Esophagus muscularis mucosa (tissue), 4 donors: Measurements from ENCODE around the gene SLF2. TPM values are rescaled to one million over a fixed set of nuclear protein-coding genes. Genes with fewer than 3 reads are reported as not detected.

Experiments used
- DNase-seq: peaks from one replicate; pipeline ENCODE4 v3.0.0-alpha.2; 2017; ENCODE audit errors: extremely low spot score
- H3K27ac ChIP-seq, 4 donors: fragments of 200-600 bp; sonication (generic); replicated peaks in 1 of 4; 1 replicate in 3 of 4; 2 replicates in 1 of 4; pipeline ENCODE4 v1.5.1; 2016 to 2019; ENCODE audit warnings: mild to moderate bottlenecking in 1 of 4
- H3K27me3 ChIP-seq, 4 donors: fragments of 200-600 bp; sonication (generic); one replicate each; pipeline versions ENCODE4 v1.5.1 to v1.6.0; 2016 to 2019
- H3K36me3 ChIP-seq, 4 donors: fragments of 200-600 bp; sonication (generic); one replicate each; pipeline ENCODE4 v1.5.1; 2016 to 2019
- H3K4me1 ChIP-seq, 4 donors: fragments of 200-600 bp; sonication (generic); one replicate each; pipeline ENCODE4 v1.5.1; 2016 to 2019
- H3K4me3 ChIP-seq, 4 donors: fragments of 200-600 bp; sonication (generic); 1 replicate in 2 of 4; 2 replicates in 2 of 4; pipeline ENCODE4 v1.5.1; 2016 to 2019; ENCODE audit warnings: mild to moderate bottlenecking in 4 of 4, moderate library complexity in 1 of 4
- H3K9me3 ChIP-seq, 4 donors: fragments of 200-600 bp; sonication (generic); 1 replicate in 3 of 4; 2 replicates in 1 of 4; pipeline ENCODE4 v1.5.1; 2016 to 2019
- EP300 ChIP-seq: sonication (generic); formaldehyde crosslinking; IDR thresholded peaks from one replicate; pipeline ENCODE4 v1.6.1; 2017; ENCODE audit warnings: antibody characterized with exemption
- POLR2A ChIP-seq: fragments of 450-650 bp; IDR thresholded peaks from one replicate; pipeline ENCODE4 v1.6.1; 2017; ENCODE audit warnings: antibody characterized with exemption, moderate library complexity, mild to moderate bottlenecking, low read depth
- POLR2AphosphoS5 ChIP-seq, 2 donors: sonication (generic); formaldehyde crosslinking; IDR thresholded peaks; one replicate each; pipeline ENCODE4 v1.6.1; 2017; ENCODE audit warnings: antibody characterized with exemption in 2 of 2
- WGBS: methylation state at CpG from one replicate; pipeline ENCODE4 v1.1.5; 2018; 5-methylcytosine and 5-hydroxymethylcytosine counted together
- intact Hi-C: fragments of 100-400 bp; cut with DNase I; formaldehyde crosslinking; loops from one replicate; pipeline ENCODE4 v1.15.1; 2023
- total RNA-seq, 4 donors: library from RNA; depleted of rRNA; stranded (reverse); fragments of >200 nt; gene quantifications; one replicate each; pipeline versions ENCODE4 v1.1.0 to v1.2.1, GENCODE V29; 2016
- TF ChIP-seq, protein P1 (sequence below), 3 experiments: fragments of 200-600 bp in 2 of 3; fragments of 450-650 bp in 1 of 3; sonication (generic) in 2 of 3; IDR thresholded peaks; one replicate each; pipeline ENCODE4 v1.5.1; 2017 to 2019; ENCODE audit warnings: antibody characterized with exemption in 3 of 3, mild to moderate bottlenecking in 2 of 3, moderate library complexity in 1 of 3

Gene SLF2
- total RNA-seq, 4 donors from 2014 or later: 19.1 to 34.1 (median 20.8) TPM

GRCh38 chr10:100917071-100917470 lies 4.3 kb downstream of the SLF2 start:
- TF ChIP-seq POLR2A (no peak), POLR2AphosphoS5 (IDR thresholded peaks at IDR 0.05) (no peak), EP300 (no peak)
- TF ChIP-seq, protein P1, sequence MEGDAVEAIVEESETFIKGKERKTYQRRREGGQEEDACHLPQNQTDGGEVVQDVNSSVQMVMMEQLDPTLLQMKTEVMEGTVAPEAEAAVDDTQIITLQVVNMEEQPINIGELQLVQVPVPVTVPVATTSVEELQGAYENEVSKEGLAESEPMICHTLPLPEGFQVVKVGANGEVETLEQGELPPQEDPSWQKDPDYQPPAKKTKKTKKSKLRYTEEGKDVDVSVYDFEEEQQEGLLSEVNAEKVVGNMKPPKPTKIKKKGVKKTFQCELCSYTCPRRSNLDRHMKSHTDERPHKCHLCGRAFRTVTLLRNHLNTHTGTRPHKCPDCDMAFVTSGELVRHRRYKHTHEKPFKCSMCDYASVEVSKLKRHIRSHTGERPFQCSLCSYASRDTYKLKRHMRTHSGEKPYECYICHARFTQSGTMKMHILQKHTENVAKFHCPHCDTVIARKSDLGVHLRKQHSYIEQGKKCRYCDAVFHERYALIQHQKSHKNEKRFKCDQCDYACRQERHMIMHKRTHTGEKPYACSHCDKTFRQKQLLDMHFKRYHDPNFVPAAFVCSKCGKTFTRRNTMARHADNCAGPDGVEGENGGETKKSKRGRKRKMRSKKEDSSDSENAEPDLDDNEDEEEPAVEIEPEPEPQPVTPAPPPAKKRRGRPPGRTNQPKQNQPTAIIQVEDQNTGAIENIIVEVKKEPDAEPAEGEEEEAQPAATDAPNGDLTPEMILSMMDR (IDR thresholded peaks at IDR 0.05): no peak
- no peaks in the 10 kb centered on the region for H3K27me3 ChIP-seq
- H3K4me3 ChIP-seq: no peak overlapping the region
- H3K4me1 ChIP-seq: peaks cover 25 to 32% (median 28%) of the 10 kb centered on the region in 4 donors
- no peak overlapping the region for H3K27ac ChIP-seq
- no peaks in the 10 kb centered on the region for H3K9me3 ChIP-seq
- peaks cover 15 to 62% (median 49%) of the 10 kb centered on the region in 4 donors for H3K36me3 ChIP-seq
- 82% methylated on average over 3 of the region's 3 CpGs for WGBS
- no peak for DNase-seq
- intact Hi-C loops: no loop called here

DNA sequence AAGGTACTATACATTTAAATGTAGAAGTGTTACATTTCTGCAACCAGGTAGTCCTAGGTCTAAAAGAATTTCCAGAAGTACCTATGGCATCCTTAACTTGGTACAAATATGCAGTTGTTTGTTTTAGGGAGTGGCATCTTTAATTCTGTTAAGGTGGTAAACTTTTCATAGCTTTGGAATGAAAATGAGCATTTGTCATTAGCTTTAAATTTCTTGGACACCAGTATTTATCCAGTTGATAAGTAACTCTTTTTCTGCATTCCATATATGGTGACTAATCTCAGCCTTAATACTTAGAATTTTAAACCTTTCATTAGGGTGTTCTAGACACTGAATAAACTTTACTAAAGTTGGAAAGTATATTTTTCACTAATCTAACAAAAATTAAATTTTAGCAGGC lies 10.8 kb downstream of the SLF2 start:
- no peak overlapping the region for H3K27ac ChIP-seq
- intact Hi-C loops: no loop called here
- TF ChIP-seq, protein P1 (IDR thresholded peaks at IDR 0.05): no peak
- TF ChIP-seq POLR2AphosphoS5 (IDR thresholded peaks at IDR 0.05): no peak
- no peak for TF ChIP-seq EP300
- no peak for TF ChIP-seq POLR2A
- H3K4me3 ChIP-seq: no peak overlapping the region
- no peaks in the 10 kb centered on the region for H3K9me3 ChIP-seq
- no peak for DNase-seq
- H3K36me3 ChIP-seq: peaks cover 27 to 100% (median 78%) of the 10 kb centered on the region in 4 donors
- peaks cover 0 to 4% (median 0%) of the 10 kb centered on the region in 4 donors for H3K4me1 ChIP-seq
- H3K27me3 ChIP-seq: no peaks in the 10 kb centered on the region

GRCh38 chr10:100927266-100927665 lies 14.5 kb downstream of the SLF2 start:
- no peak for DNase-seq
- no peaks in the 10 kb centered on the region for H3K27me3 ChIP-seq
- no peaks in the 10 kb centered on the region for H3K9me3 ChIP-seq
- WGBS: 82% methylated on average over 5 of the region's 5 CpGs
- TF ChIP-seq EP300 (no peak), POLR2AphosphoS5 (IDR thresholded peaks at IDR 0.05) (no peak), POLR2A (no peak)
- TF ChIP-seq, protein P1 (IDR thresholded peaks at IDR 0.05): no peak
- H3K36me3 ChIP-seq: peaks cover 49 to 100% (median 82%) of the 10 kb centered on the region in 4 donors
- H3K4me3 ChIP-seq: no peak overlapping the region
- intact Hi-C loops: no loop called here
- H3K4me1 ChIP-seq: peaks cover 0 to 4% (median 0%) of the 10 kb centered on the region in 4 donors
- H3K27ac ChIP-seq: no peak overlapping the region

DNA sequence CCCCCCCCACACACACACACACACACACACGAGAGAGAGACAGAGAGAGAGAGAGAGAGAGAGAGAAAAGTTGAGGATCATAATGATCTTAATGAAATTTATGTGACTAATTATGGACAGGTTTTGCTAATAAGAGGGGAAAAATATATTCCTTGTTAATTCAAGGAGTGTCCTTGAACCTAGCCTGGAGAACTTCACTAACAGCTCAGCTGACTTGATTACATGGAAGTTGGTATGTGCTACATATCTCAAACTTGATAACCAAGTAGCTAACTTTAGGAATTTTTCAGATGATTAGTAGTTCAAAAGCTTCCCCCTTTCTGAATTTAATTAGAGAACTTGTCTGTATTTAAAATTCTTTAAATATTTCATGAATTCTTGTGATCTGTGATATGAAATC lies 15.3 kb downstream of the SLF2 start:
- Histone ChIP-seq H3K27me3 (no peaks in the 10 kb centered on the region), H3K36me3 (peaks cover 57 to 100% (median 83%) of the 10 kb centered on the region in 4 donors), H3K27ac (no peak overlapping the region), H3K4me1 (peaks cover 0 to 4% (median 0%) of the 10 kb centered on the region in 4 donors), H3K9me3 (no peaks in the 10 kb centered on the region), H3K4me3 (no peak overlapping the region)
- WGBS: 74% methylated on average over 1 of the region's 1 CpG
- TF ChIP-seq EP300 (no peak), POLR2A (no peak), POLR2AphosphoS5 (IDR thresholded peaks at IDR 0.05) (no peak)
- TF ChIP-seq, protein P1 (IDR thresholded peaks at IDR 0.05): no peak
- no peak for DNase-seq
- intact Hi-C loops: no loop called here

- DNase-seq: no peak
- Histone ChIP-seq H3K9me3 (no peaks in the 10 kb centered on the region), H3K36me3 (peaks cover 50 to 100% (median 80%) of the 10 kb centered on the region in 4 donors), H3K27me3 (no peaks in the 10 kb centered on the region), H3K4me3 (no peak overlapping the region), H3K27ac (no peak overlapping the region), H3K4me1 (peaks cover 0 to 4% (median 0%) of the 10 kb centered on the region in 4 donors)
- intact Hi-C loops: no loop called here
- TF ChIP-seq POLR2AphosphoS5 (IDR thresholded peaks at IDR 0.05) (no peak), POLR2A (no peak), EP300 (no peak)
- TF ChIP-seq, protein P1 (IDR thresholded peaks at IDR 0.05): no peak
Measured at GRCh38 chr10:100930368-100930767, 17.6 kb downstream of the SLF2 start.
